BLaER1 treated with 17β-estradiol and CSF1 and Interleukin-3, amounts not matched to agents 10 nM and 100 nM (cell line): Measurements from ENCODE around the gene MTARC1.
A peak's percentile ranks its signal among the peaks of the same experiment; 100 is the strongest.

Source experiments
- H3K27ac ChIP-seq, 11 experiments: shearing (Covaris generic); formaldehyde crosslinking; 2 replicates each; pipeline ENCODE4 v1.8.1; 2022
- H3K27me3 ChIP-seq, 11 experiments: shearing (Covaris generic); formaldehyde crosslinking; 2 replicates each; pipeline ENCODE4 v1.8.1; 2022
- H3K36me3 ChIP-seq, 11 experiments: shearing (Covaris generic); formaldehyde crosslinking; 2 replicates each; pipeline ENCODE4 v1.8.1; 2022
- H3K4me1 ChIP-seq, 10 experiments: shearing (Covaris generic); formaldehyde crosslinking; 2 replicates each; pipeline ENCODE4 v1.8.1; 2022
- H3K4me2 ChIP-seq, 11 experiments: shearing (Covaris generic); formaldehyde crosslinking; 2 replicates each; pipeline ENCODE4 v1.8.1; 2022
- H3K4me3 ChIP-seq, 10 experiments: shearing (Covaris generic); formaldehyde crosslinking; 2 replicates each; pipeline ENCODE4 v1.8.1; 2022
- H3K9ac ChIP-seq, 11 experiments: shearing (Covaris generic); formaldehyde crosslinking; 2 replicates each; pipeline ENCODE4 v1.8.1; 2022
- H3K9me3 ChIP-seq, 11 experiments: shearing (Covaris generic); formaldehyde crosslinking; replicated peaks in 1 of 11; 2 replicates each; pipeline ENCODE4 v1.8.1; 2022
- H4K20me1 ChIP-seq, 11 experiments: shearing (Covaris generic); formaldehyde crosslinking; 2 replicates each; pipeline ENCODE4 v1.8.1; 2022
- Cebpa-rat ChIP-seq, 11 experiments: shearing (Covaris generic); IDR thresholded peaks; 2 replicates each; pipeline ENCODE4 v1.8.1; 2022

MTARC1 gene

DNA sequence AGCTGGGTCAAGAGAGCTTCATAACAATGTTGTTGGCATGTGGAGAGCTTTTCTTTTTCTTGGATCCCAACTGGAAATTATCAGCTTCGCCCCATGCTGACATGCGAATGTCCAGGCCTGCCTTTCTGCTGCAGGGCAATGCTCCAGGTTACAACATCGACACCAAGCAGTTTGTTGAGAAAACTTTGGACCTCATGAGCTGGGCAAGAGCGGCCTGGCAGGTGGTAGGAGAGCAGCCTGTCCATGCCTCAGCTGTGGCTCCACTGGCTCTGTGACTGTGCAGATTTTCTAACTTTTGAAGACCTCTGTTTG, 41.4 kb downstream of the MTARC1 start:
- H3K36me3 ChIP-seq = no peaks in the 10 kb centered on the region
- no peaks in the 10 kb centered on the region for H3K27me3 ChIP-seq
- H3K4me2 ChIP-seq = no peak overlapping the region
- no peak overlapping the region for H3K4me3 ChIP-seq
- no peak overlapping the region for H3K9ac ChIP-seq
- no peak for TF ChIP-seq Cebpa-rat (IDR thresholded peaks at IDR 0.05)
- H3K27ac ChIP-seq = no peak overlapping the region
- peaks cover 3 to 11% (median 8%) of the 10 kb centered on the region in 10 experiments; a peak in 15 of 20 replicates for H3K4me1 ChIP-seq
- peaks cover 0 to 10% (median 0%) of the 10 kb centered on the region in 11 experiments; a peak in 2 of 22 replicates for H3K9me3 ChIP-seq
- H4K20me1 ChIP-seq = no peaks in the 10 kb centered on the region

- H3K9me3 ChIP-seq = peaks cover 0 to 10% (median 0%) of the 10 kb centered on the region in 11 experiments; a peak in 2 of 22 replicates
- H3K9ac ChIP-seq = no peak overlapping the region
- H3K4me3 ChIP-seq = no peak overlapping the region
- H3K27me3 ChIP-seq = no peaks in the 10 kb centered on the region
- TF ChIP-seq Cebpa-rat (IDR thresholded peaks at IDR 0.05) = no peak
- peaks cover 7 to 12% (median 8%) of the 10 kb centered on the region in 10 experiments; a peak in 15 of 20 replicates for H3K4me1 ChIP-seq
- H4K20me1 ChIP-seq = no peaks in the 10 kb centered on the region
- no peak overlapping the region for H3K27ac ChIP-seq
- no peaks in the 10 kb centered on the region for H3K36me3 ChIP-seq
- no peak overlapping the region for H3K4me2 ChIP-seq
These were observed 42.4 kb downstream of the MTARC1 start for GRCh38 chr1:220828950-220829586.

DNA sequence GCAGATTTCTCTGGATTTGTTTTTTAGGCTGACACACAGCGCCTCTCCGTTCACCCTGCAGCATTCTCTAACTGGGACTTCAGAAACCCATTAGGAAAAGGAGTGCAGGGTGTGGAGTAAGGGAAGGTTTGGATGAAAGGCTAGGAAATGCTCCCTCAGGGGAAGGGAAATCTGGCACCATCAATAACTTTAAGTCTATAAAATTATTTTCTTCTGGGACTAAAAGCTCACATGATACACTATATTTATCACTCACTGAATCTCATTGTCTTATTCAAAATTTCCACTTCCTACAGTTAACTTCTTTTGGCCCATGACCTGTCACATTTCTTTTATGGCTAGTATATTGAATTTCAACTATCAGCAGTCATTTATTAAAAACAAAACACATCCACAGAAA, 46.7 kb downstream of the MTARC1 start:
- Histone ChIP-seq H4K20me1 (no peaks in the 10 kb centered on the region), H3K9me3 (peaks cover 0 to 10% (median 0%) of the 10 kb centered on the region in 11 experiments; a peak in 2 of 22 replicates)
- TF ChIP-seq Cebpa-rat (IDR thresholded peaks at IDR 0.05) = no peak

DNA sequence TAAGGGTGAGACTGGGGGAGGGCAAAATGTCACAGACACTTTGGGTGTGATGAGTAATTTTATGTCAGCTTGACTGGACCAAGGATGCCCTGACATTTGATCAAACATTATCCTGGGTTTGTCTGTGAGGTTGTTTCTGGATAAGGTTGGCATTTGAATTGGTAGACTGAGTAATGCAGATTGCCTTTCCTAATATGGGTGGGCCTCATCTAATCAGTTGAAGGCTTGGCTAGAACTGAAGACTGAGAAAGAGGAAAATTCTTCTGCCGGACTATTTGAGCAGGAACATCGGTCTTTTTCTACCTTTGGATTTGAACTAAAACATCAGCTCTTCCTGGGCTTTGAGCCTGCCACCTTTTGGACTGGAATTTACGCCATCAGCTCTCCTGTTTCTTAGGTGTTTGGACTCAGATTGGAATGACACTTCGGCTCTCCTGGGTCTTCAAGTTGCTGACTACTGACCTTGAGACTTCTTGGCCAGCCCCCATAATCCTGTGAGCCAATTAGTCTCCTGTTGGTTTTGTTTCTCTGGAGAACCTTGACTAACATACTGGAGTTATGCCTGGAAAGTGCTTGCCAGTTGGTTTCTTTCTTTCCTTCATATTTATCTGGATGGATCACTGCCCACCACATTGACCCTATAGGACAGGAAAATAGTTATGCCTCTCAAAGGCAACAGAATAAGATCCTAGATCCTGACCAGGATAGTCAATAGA, 47.6 kb downstream of the MTARC1 start:
- no peaks in the 10 kb centered on the region for H4K20me1 ChIP-seq
- H3K9ac ChIP-seq = no peak overlapping the region
- peaks cover 0 to 10% (median 0%) of the 10 kb centered on the region in 11 experiments; a peak in 2 of 22 replicates for H3K9me3 ChIP-seq
- no peak overlapping the region for H3K4me2 ChIP-seq
- no peak overlapping the region for H3K27ac ChIP-seq
- TF ChIP-seq Cebpa-rat (IDR thresholded peaks at IDR 0.05) = no peak
- peaks cover 0 to 22% (median 0%) of the 10 kb centered on the region in 10 experiments; a peak in 4 of 20 replicates for H3K4me1 ChIP-seq
- H3K4me3 ChIP-seq = no peak overlapping the region
- H3K27me3 ChIP-seq = no peaks in the 10 kb centered on the region
- no peaks in the 10 kb centered on the region for H3K36me3 ChIP-seq

More for the DNA sequence above, 46.7 kb downstream of the MTARC1 start:
- H3K4me1 ChIP-seq = peaks cover 0 to 16% (median 0%) of the 10 kb centered on the region in 10 experiments; a peak in 4 of 20 replicates
- H3K36me3 ChIP-seq = no peaks in the 10 kb centered on the region
- H3K4me2 ChIP-seq = peak overlapping the region in 2 of 11 experiments; percentile 7 to 18; a peak in 1 of 22 replicates
- no peak overlapping the region for H3K9ac ChIP-seq
- H3K27ac ChIP-seq = no peak overlapping the region
- H3K4me3 ChIP-seq = no peak overlapping the region
- no peaks in the 10 kb centered on the region for H3K27me3 ChIP-seq
